PC-9 (cell line): ENCODE data around the gene RUFY4. TPM values are rescaled to one million over a fixed set of nuclear protein-coding genes. Genes with fewer than 3 reads are reported as not detected.
A peak's percentile ranks its signal among the peaks of the same experiment; 100 is the strongest.

Experiments
- BruUV-seq: library from RNA; stranded (reverse); fragments of 400-500 nt; replicated peaks from 2 replicates; lab custom pipeline; 2021; lab: Mats Ljungman, UMichigan
- CTCF ChIA-PET: fragments of 300-600 bp; sonication (Branson Sonifier 250); formaldehyde crosslinking; loops from one replicate; lab custom pipeline; 2022; ENCODE audit warnings: antibody characterized with exemption; lab: Charles Lee
- POLR2A ChIA-PET: fragments of 300-600 bp; sonication (Branson Sonifier 250); formaldehyde crosslinking; loops from one replicate; lab custom pipeline; 2022; ENCODE audit warnings: antibody characterized with exemption; ENCODE audit not compliant: unreplicated experiment; lab: Charles Lee
- DNase-seq, 2 experiments: peaks; one replicate each; pipeline versions ENCODE4 v3.0.0 to v3.0.0-alpha.2; 2015 to 2022; ENCODE audit warnings: mixed read lengths in 1 of 2
- H2AFZ ChIP-seq: fragments of 200-600 bp; sonication (generic); 2 replicates; pipeline ENCODE4 v1.8.1; 2017; ENCODE audit warnings: antibody characterized with exemption
- H3F3A ChIP-seq: fragments of 200-600 bp; sonication (generic); 2 replicates; pipeline ENCODE4 v1.8.1; 2017; ENCODE audit warnings: antibody characterized with exemption, mild to moderate bottlenecking, low read depth; ENCODE audit not compliant: insufficient read depth
- H3K27ac ChIP-seq: fragments of 200-600 bp; sonication (generic); 2 replicates; pipeline ENCODE4 v1.6.1; 2016; ENCODE audit warnings: mixed run types
- H3K27me3 ChIP-seq: fragments of 200-600 bp; sonication (generic); 2 replicates; pipeline ENCODE4 v1.6.1; 2016; ENCODE audit warnings: low read depth, mixed run types; ENCODE audit not compliant: insufficient read depth
- H3K36me3 ChIP-seq: fragments of 200-600 bp; sonication (generic); 2 replicates; pipeline ENCODE4 v1.6.1; 2016; ENCODE audit warnings: low read depth, mixed run types
- H3K4me1 ChIP-seq: fragments of 200-600 bp; sonication (generic); replicated peaks from 2 replicates; pipeline ENCODE4 v1.6.1; 2016; ENCODE audit warnings: mixed run types; ENCODE audit not compliant: insufficient read depth
- H3K4me2 ChIP-seq: fragments of 200-600 bp; sonication (generic); 2 replicates; pipeline ENCODE4 v1.6.1; 2017; ENCODE audit warnings: mixed run types
- H3K4me3 ChIP-seq: fragments of 200-600 bp; sonication (generic); 2 replicates; pipeline ENCODE4 v1.6.1; 2016; ENCODE audit warnings: mixed run types
- H3K79me2 ChIP-seq: fragments of 200-600 bp; sonication (generic); 2 replicates; pipeline ENCODE4 v1.6.1; 2017; ENCODE audit warnings: low read depth, mixed run types
- H3K9me2 ChIP-seq: fragments of 200-600 bp; sonication (generic); 2 replicates; pipeline ENCODE4 v1.8.1; 2017; ENCODE audit warnings: mild to moderate bottlenecking; ENCODE audit not compliant: insufficient read depth
- H3K9me3 ChIP-seq: fragments of 200-600 bp; sonication (generic); 2 replicates; pipeline ENCODE4 v1.8.1; 2016; ENCODE audit warnings: low read depth; ENCODE audit not compliant: insufficient read depth
- H4K20me1 ChIP-seq: fragments of 200-600 bp; sonication (generic); 2 replicates; pipeline ENCODE4 v1.8.1; 2017; ENCODE audit not compliant: insufficient read depth
- EZH2 ChIP-seq: fragments of 200-600 bp; sonication (generic); IDR thresholded peaks from 2 replicates; pipeline ENCODE4 v1.8.0; 2017; ENCODE audit warnings: antibody characterized with exemption, low read depth
- intact Hi-C: fragments of 100-400 bp; cut with micrococcal nuclease; formaldehyde crosslinking; loops from one replicate; pipeline ENCODE4 v1.10.0; 2022; ENCODE audit not compliant: unreplicated experiment
- total RNA-seq: library from RNA; stranded (reverse); gene quantifications from 2 replicates; pipeline ENCODE4 v1.2.3, GENCODE V29; 2021
- TF ChIP-seq, protein P1 (sequence below): fragments of 200-600 bp; sonication (generic); conservative IDR thresholded peaks from 2 replicates; pipeline ENCODE4 v1.6.1; 2017; ENCODE audit warnings: mixed run types, antibody characterized with exemption, mild to moderate bottlenecking, moderate library complexity

RUFY4 gene
- total RNA-seq, 1 experiment from 2014 or later, result not detected

DNA sequence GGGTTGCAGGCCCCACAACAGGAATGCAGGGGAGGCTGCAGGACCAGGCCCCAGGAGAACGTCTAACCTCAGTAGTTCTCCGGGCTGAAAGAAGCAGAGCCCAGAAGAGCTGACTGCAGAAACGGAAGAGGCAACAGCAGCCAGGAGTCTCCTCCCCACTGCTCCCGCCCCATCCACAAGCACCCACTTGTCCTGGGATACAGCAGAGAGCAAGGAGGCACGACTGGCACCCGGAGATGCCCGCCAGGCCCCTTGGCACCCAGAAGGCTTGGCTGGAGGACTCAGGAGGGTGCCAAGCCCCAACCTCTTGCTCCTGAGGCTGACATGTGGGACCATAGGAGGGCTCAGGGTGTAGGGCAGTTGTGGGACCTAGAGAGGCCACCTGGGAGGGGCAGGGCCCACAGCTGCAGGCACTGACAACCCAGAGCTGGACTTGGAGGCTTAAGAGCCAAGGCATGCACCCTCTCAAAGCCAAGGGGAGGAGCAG lies 37.2 kb upstream of the RUFY4 start:
- no TSS peak for BruUV-seq
- Histone ChIP-seq H3K9me2 (no peaks in the 10 kb centered on the region), H2AFZ (no peak overlapping the region), H3F3A (no peaks in the 10 kb centered on the region), H3K27ac (no peak overlapping the region), H3K9me3 (no peaks in the 10 kb centered on the region), H3K79me2 (no peaks in the 10 kb centered on the region), H3K4me3 (no peak overlapping the region), H4K20me1 (no peaks in the 10 kb centered on the region), H3K4me1 (no peaks in the 10 kb centered on the region), H3K4me2 (no peak overlapping the region), H3K27me3 (peaks cover 20% of the 10 kb centered on the region), H3K36me3 (no peaks in the 10 kb centered on the region)
- POLR2A ChIA-PET, result interaction anchor here (0.5 kb wide), 1 partner anchor 174 kb away, joined by 6 read pairs; no protein-coding TSS in a partner anchor
- intact Hi-C loops, result loop anchor here (5.0 kb wide), 1 partner anchor 35 kb away; the partner anchor contains the start of gene RUFY4
- CTCF ChIA-PET, result interaction anchor here (0.6 kb wide), 1 partner anchor 41 kb away, joined by 13 read pairs; no protein-coding TSS in a partner anchor
- DNase-seq, result no peak
- TF ChIP-seq, protein P1, sequence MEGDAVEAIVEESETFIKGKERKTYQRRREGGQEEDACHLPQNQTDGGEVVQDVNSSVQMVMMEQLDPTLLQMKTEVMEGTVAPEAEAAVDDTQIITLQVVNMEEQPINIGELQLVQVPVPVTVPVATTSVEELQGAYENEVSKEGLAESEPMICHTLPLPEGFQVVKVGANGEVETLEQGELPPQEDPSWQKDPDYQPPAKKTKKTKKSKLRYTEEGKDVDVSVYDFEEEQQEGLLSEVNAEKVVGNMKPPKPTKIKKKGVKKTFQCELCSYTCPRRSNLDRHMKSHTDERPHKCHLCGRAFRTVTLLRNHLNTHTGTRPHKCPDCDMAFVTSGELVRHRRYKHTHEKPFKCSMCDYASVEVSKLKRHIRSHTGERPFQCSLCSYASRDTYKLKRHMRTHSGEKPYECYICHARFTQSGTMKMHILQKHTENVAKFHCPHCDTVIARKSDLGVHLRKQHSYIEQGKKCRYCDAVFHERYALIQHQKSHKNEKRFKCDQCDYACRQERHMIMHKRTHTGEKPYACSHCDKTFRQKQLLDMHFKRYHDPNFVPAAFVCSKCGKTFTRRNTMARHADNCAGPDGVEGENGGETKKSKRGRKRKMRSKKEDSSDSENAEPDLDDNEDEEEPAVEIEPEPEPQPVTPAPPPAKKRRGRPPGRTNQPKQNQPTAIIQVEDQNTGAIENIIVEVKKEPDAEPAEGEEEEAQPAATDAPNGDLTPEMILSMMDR, result no peak
- no peak for TF ChIP-seq EZH2

DNA sequence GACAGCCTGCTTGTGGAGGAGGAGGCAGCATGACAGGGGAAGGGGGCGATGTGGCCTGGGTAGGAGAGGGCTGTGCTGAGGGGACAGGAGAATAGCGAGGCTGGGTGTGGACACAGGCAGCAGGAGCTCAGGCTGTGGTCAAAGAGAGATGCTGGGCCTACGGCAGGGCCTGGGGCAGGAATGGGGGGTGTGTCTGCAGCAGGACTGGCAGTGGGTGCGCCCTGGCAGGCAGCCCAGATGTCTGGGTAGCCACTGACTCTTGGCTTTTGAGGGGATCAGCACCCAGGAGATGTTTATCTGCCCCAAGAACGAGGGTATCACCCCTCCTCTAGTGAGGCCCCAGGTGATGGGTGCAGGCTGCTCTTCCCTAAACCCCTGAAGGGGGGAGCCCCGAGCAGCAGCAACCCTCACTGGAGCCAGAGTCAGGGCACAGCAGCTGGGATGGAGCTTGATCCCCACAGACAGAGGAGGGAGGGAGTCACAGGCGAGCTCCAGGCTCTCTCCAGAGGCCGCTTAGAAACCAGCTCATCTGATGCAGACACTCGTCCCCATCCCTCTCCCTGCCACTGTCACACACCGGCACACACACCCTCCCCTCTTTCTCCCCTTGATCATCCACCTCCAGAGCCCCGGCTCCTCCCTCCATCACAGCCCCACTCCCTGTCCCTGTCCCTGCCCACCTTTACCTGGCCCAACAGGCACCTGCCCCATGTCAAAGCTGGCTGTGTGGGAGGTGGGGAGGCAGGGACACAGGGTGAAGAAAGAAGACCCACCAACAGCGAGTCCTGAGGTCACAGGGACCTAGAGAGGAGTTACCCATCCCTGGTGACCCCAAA lies 36.5 kb upstream of the RUFY4 start:
- Histone ChIP-seq H4K20me1 (no peaks in the 10 kb centered on the region), H3F3A (no peaks in the 10 kb centered on the region), H3K4me1 (no peaks in the 10 kb centered on the region), H3K4me2 (no peak overlapping the region), H3K4me3 (no peak overlapping the region), H3K36me3 (no peaks in the 10 kb centered on the region), H2AFZ (no peak overlapping the region), H3K27ac (no peak overlapping the region), H3K79me2 (no peaks in the 10 kb centered on the region), H3K27me3 (peaks cover 24% of the 10 kb centered on the region), H3K9me2 (no peaks in the 10 kb centered on the region), H3K9me3 (no peaks in the 10 kb centered on the region)
- DNase-seq, result peak in 1 of 2 experiments; percentile 70
- TF ChIP-seq, protein P1, result no peak
- no peak for TF ChIP-seq EZH2
- POLR2A ChIA-PET, result interaction anchor here (0.5 kb wide), 1 partner anchor 174 kb away, joined by 6 read pairs; no protein-coding TSS in a partner anchor
- BruUV-seq, result no TSS peak
- intact Hi-C loops, result loop anchor here (5.0 kb wide), 1 partner anchor 35 kb away; the partner anchor contains the start of gene RUFY4
- CTCF ChIA-PET, result interaction anchor here (0.6 kb wide), 2 partner anchors 34 to 42 kb away, joined by 5 to 13 read pairs; no protein-coding TSS in a partner anchor

DNA sequence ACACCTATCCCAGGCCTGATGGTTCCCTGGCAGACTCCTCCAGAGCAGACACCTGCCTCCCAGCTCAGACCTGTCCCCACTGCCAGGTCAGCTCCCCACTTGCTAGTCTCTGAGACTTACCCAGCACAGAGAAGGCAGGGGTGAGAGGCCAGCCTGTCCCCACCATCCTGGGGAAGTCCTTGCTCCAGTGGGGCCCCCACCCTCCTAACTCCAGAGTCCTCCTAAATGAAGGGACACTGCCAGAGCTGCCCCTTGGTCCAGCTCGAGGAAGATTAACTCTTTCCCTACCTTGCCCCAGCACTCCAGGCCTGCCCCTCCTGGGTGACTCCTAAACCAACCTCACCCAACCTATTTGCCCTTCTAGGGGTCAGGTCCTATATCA lies 35.9 kb upstream of the RUFY4 start:
- no peaks in the 10 kb centered on the region for H4K20me1 ChIP-seq
- no peak overlapping the region for H3K4me2 ChIP-seq
- H3K9me3 ChIP-seq, result no peaks in the 10 kb centered on the region
- no peak for DNase-seq
- no peak overlapping the region for H2AFZ ChIP-seq
- no peaks in the 10 kb centered on the region for H3F3A ChIP-seq
- H3K4me1 ChIP-seq, result no peaks in the 10 kb centered on the region
- intact Hi-C loops, result loop anchor here (5.0 kb wide), 1 partner anchor 34 kb away; the partner anchor contains the start of gene RUFY4
- no peaks in the 10 kb centered on the region for H3K9me2 ChIP-seq
- BruUV-seq, result no TSS peak
- no peak overlapping the region for H3K27ac ChIP-seq
- H3K4me3 ChIP-seq, result no peak overlapping the region
- TF ChIP-seq, protein P1, result no peak
- no peak for TF ChIP-seq EZH2
- H3K36me3 ChIP-seq, result no peaks in the 10 kb centered on the region
- POLR2A ChIA-PET, result no interaction called here
- CTCF ChIA-PET, result interaction anchor here (0.5 to 0.7 kb wide), 3 partner anchors 35 to 482 kb away, joined by 3 to 5 read pairs (median 5); no protein-coding TSS in a partner anchor
- H3K27me3 ChIP-seq, result peaks cover 31% of the 10 kb centered on the region
- H3K79me2 ChIP-seq, result no peaks in the 10 kb centered on the region
